ENCODE results near the gene SNX9.
"Not testable (repeated sequence)": the region's sequence is repeated elsewhere in the genome, so short reads cannot be mapped to it uniquely, and the experiment has no call there.

Gene SNX9

GRCh38 chr6:157954150-157955117 lies 131.4 kb downstream of the SNX9 start:
- DNase-seq (ENCODE audit: low spot score), result no peak

GRCh38 chr6:157955675-157956074 lies 132.6 kb downstream of the SNX9 start:
- no peak for DNase-seq (ENCODE audit: low spot score)

- DNase-seq (ENCODE audit: low spot score), result no peak
These were observed 133.2 kb downstream of the SNX9 start for GRCh38 chr6:157956171-157956730.

- no peak for DNase-seq (ENCODE audit: low spot score)
These were observed 136.6 kb downstream of the SNX9 start for GRCh38 chr6:157959451-157960227.

- DNase-seq (ENCODE audit: low spot score), result no peak
These were observed 138.2 kb downstream of the SNX9 start for GRCh38 chr6:157961153-157961831.

- no peak for DNase-seq (ENCODE audit: low spot score)
These were observed 139.0 kb downstream of the SNX9 start for GRCh38 chr6:157961832-157962575.

GRCh38 chr6:157962601-157963302 lies 139.7 kb downstream of the SNX9 start:
- DNase-seq (ENCODE audit: low spot score), result no peak

GRCh38 chr6:157964100-157964499 lies 141.1 kb downstream of the SNX9 start:
- no peak for DNase-seq (ENCODE audit: low spot score)

GRCh38 chr6:157965387-157965786 lies 142.3 kb downstream of the SNX9 start:
- no peak for DNase-seq (ENCODE audit: low spot score)

GRCh38 chr6:157966589-157966977 lies 143.5 kb downstream of the SNX9 start:
- no peak for DNase-seq (ENCODE audit: low spot score)

GRCh38 chr6:157967020-157967419 lies 144.0 kb downstream of the SNX9 start:
- no peak for DNase-seq (ENCODE audit: low spot score)

- no peak for DNase-seq (ENCODE audit: low spot score)
These were observed 144.4 kb downstream of the SNX9 start for GRCh38 chr6:157967486-157967885.

- DNase-seq (ENCODE audit: low spot score), result not testable (repeated sequence)
These were observed 149.1 kb downstream of the SNX9 start for GRCh38 chr6:157972177-157972576.

- DNase-seq (ENCODE audit: low spot score), result no peak
These were observed 151.4 kb downstream of the SNX9 start for GRCh38 chr6:157974341-157974894.

- no peak for DNase-seq (ENCODE audit: low spot score)
These were observed 151.9 kb downstream of the SNX9 start for GRCh38 chr6:157974967-157975366.

GRCh38 chr6:157975456-157975855 lies 152.4 kb downstream of the SNX9 start:
- DNase-seq (ENCODE audit: low spot score), result no peak

- peak; percentile 82 for DNase-seq (ENCODE audit: low spot score)
These were observed 153.5 kb downstream of the SNX9 start for GRCh38 chr6:157976345-157977175.

GRCh38 chr6:157977176-157977804 lies 154.2 kb downstream of the SNX9 start:
- DNase-seq (ENCODE audit: low spot score), result no peak
